Measurements from ENCODE around the gene DCTN3. TPM values are rescaled to one million over a fixed set of nuclear protein-coding genes. Genes with fewer than 3 reads are reported as not detected.
A peak's percentile ranks its signal among the peaks of the same experiment; 100 is the strongest.

Gene DCTN3
- total RNA-seq, 1 donor: 84.0 TPM

DNA sequence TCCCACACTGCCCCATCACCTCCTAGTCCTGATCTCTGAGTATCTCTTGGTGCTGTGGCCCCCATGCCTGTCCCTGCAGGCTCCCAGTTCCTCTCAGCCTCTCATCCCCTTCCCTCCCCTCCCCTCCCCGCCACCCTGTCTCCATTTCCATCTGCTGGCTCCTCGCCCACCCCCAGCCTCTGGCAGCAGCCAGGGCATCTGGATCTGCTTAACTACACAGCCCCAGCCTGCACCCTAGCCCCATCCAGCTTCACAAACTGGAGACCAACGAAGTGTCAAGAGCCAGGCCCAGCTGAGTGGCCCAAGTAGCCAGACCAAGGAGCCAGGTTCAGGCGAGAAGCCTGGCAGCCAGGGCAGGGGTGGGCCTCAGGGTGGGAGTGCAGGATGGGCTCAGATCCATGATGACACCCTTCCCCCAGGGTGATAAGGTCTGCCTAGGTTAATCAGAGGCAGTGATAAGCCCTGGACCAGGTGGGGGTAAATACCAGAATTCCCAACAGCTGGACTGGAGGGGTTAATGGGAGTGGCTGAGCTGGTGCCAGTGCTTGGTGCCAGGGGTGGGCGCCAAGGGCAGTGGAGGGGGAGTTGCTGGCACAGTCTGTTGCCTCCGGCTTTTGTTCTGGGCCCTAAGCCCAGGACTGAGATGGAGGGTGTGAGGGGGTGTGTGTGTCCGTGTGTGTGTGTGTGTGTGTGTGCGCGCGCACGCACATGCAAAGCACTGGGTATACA lies 34.2 kb upstream of the DCTN3 start:
- TF ChIP-seq, protein P1, sequence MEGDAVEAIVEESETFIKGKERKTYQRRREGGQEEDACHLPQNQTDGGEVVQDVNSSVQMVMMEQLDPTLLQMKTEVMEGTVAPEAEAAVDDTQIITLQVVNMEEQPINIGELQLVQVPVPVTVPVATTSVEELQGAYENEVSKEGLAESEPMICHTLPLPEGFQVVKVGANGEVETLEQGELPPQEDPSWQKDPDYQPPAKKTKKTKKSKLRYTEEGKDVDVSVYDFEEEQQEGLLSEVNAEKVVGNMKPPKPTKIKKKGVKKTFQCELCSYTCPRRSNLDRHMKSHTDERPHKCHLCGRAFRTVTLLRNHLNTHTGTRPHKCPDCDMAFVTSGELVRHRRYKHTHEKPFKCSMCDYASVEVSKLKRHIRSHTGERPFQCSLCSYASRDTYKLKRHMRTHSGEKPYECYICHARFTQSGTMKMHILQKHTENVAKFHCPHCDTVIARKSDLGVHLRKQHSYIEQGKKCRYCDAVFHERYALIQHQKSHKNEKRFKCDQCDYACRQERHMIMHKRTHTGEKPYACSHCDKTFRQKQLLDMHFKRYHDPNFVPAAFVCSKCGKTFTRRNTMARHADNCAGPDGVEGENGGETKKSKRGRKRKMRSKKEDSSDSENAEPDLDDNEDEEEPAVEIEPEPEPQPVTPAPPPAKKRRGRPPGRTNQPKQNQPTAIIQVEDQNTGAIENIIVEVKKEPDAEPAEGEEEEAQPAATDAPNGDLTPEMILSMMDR (IDR thresholded peaks at IDR 0.05; ENCODE audit: extremely low read depth, low read depth, low read length): no peak
- no peak overlapping the region for H3K27ac ChIP-seq (ENCODE audit: low read depth, low read length)
- H3K4me1 ChIP-seq (ENCODE audit: insufficient read depth, low read length): peaks cover 40% of the 10 kb centered on the region
- H3K79me2 ChIP-seq (ENCODE audit: insufficient read depth, low read length): no peaks in the 10 kb centered on the region
- no peaks in the 10 kb centered on the region for H3K9me3 ChIP-seq (ENCODE audit: low read depth, low read length)
- no peaks in the 10 kb centered on the region for H3K27me3 ChIP-seq (ENCODE audit: insufficient read depth, low read length)
- H3K36me3 ChIP-seq (ENCODE audit: insufficient read depth, low read length): peaks cover 4% of the 10 kb centered on the region
- H2AFZ ChIP-seq (ENCODE audit: low read length): no peak overlapping the region
- no peaks in the 10 kb centered on the region for H4K20me1 ChIP-seq (ENCODE audit: insufficient read depth, low read length)
- H3K4me2 ChIP-seq (ENCODE audit: insufficient read depth, low read length): no peak overlapping the region
- no peak overlapping the region for H3K4me3 ChIP-seq (ENCODE audit: insufficient read depth, low read length)
- peak; percentile 90 for DNase-seq (ENCODE audit: insufficient read length, low spot score, missing footprints)

DNA sequence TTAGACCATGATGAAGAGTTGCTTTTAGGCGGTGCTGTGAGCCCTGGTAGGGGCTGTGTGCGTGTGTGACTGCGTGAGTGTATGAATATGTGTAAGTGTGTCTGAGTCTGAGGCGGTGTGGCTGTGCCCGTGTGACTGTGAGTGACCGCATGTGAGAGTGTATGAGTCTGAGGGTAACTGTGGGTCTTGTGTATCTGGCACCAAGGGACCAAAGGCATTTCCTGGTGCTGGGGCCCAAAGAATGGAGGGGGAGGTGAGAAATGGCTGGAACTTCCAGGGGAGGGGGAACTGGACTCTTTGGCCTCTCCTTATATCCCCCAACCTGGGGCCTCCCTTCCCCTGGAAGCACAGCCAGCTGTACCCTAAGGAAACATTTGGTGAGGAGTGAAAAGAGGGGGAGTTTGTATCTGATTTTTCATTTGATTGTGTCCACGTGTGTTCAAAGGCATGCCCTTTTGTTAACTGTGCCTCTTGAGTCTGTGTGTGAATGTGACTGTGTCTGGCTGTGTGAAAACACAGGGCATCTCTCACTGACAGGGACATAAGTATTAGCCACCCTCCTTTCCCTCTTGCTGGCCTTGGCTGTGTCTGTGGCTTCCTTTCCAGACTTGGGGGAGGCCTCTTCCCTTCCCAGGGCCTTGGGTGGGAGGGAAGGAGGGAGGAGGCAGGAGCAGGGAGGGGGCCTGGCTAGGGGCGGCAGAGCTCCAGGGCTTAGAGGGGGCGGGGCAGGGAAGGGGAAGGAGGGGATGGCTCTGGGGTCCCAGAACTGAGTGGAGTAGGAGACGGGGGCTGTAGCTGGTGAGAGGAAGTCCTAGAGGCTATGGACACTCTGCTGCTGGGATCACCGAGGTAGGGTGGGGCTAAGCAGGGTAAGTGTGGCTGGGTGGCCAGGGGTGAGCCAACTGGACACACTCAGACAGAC lies 33.1 kb upstream of the DCTN3 start:
- H4K20me1 ChIP-seq (ENCODE audit: insufficient read depth, low read length): peaks cover 1% of the 10 kb centered on the region
- H3K4me1 ChIP-seq (ENCODE audit: insufficient read depth, low read length): peaks cover 40% of the 10 kb centered on the region
- H3K4me2 ChIP-seq (ENCODE audit: insufficient read depth, low read length): peak overlapping the region; percentile 98
- TF ChIP-seq, protein P1 (IDR thresholded peaks at IDR 0.05; ENCODE audit: extremely low read depth, low read depth, low read length): no peak
- H3K79me2 ChIP-seq (ENCODE audit: insufficient read depth, low read length): peaks cover 4% of the 10 kb centered on the region
- peaks cover 15% of the 10 kb centered on the region for H3K36me3 ChIP-seq (ENCODE audit: insufficient read depth, low read length)
- peak overlapping the region; percentile 11 for H2AFZ ChIP-seq (ENCODE audit: low read length)
- H3K4me3 ChIP-seq (ENCODE audit: insufficient read depth, low read length): peak overlapping the region; percentile 69
- H3K27me3 ChIP-seq (ENCODE audit: insufficient read depth, low read length): no peaks in the 10 kb centered on the region
- H3K9me3 ChIP-seq (ENCODE audit: low read depth, low read length): no peaks in the 10 kb centered on the region
- peak overlapping the region; percentile 64 for H3K27ac ChIP-seq (ENCODE audit: low read depth, low read length)
- DNase-seq (ENCODE audit: insufficient read length, low spot score, missing footprints): peak; percentile 90

DNA sequence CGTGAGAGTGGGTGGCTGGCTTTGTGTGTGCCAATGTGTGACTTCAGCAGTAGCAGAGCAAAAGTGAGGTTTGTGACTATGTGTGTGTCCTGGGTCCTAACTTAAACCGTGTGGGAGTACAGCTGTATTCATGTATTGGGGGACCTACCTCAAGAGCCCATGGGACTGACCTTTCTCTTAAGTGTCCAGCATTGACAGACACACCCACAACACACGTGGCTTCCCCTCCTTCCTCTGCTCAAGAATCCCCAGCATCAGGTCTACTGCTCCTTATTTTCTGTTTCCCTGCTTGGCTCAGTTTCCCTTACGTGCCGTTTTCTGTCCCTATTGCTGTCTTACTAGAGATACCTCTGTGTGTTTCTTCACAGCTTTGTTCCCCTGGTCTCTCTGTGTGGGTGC lies 32.3 kb upstream of the DCTN3 start:
- peaks cover 21% of the 10 kb centered on the region for H3K36me3 ChIP-seq (ENCODE audit: insufficient read depth, low read length)
- DNase-seq (ENCODE audit: insufficient read length, low spot score, missing footprints): no peak
- peak overlapping the region; percentile 64 for H3K27ac ChIP-seq (ENCODE audit: low read depth, low read length)
- H3K4me3 ChIP-seq (ENCODE audit: insufficient read depth, low read length): peak overlapping the region; percentile 69
- peak overlapping the region; percentile 57 for H2AFZ ChIP-seq (ENCODE audit: low read length)
- peaks cover 44% of the 10 kb centered on the region for H3K4me1 ChIP-seq (ENCODE audit: insufficient read depth, low read length)
- H3K9me3 ChIP-seq (ENCODE audit: low read depth, low read length): no peaks in the 10 kb centered on the region
- H3K4me2 ChIP-seq (ENCODE audit: insufficient read depth, low read length): peak overlapping the region; percentile 98
- TF ChIP-seq, protein P1 (IDR thresholded peaks at IDR 0.05; ENCODE audit: extremely low read depth, low read depth, low read length): no peak
- H3K79me2 ChIP-seq (ENCODE audit: insufficient read depth, low read length): peaks cover 12% of the 10 kb centered on the region
- H4K20me1 ChIP-seq (ENCODE audit: insufficient read depth, low read length): peaks cover 8% of the 10 kb centered on the region
- H3K27me3 ChIP-seq (ENCODE audit: insufficient read depth, low read length): no peaks in the 10 kb centered on the region
